Activated naive CD4-positive, alpha-beta T cell treated with anti-CD3 and anti-CD28 coated beads, Interleukin-2, amount 50 U/mL, for 24 hours (primary cell): ENCODE data around the gene SPOCK1.

Experiments
- H3K27ac Mint-ChIP-seq: one replicate; pipeline ENCODE4 v1.8.0; 2021; ENCODE audit warnings: mild to moderate bottlenecking, mixed read lengths
- H3K27me3 Mint-ChIP-seq: one replicate; pipeline ENCODE4 v1.8.0; 2021; ENCODE audit warnings: mixed read lengths
- H3K36me3 Mint-ChIP-seq: one replicate; pipeline ENCODE4 v1.8.0; 2021; ENCODE audit warnings: mixed read lengths
- H3K4me1 Mint-ChIP-seq: one replicate; pipeline ENCODE4 v1.8.0; 2021; ENCODE audit warnings: mixed read lengths
- H3K4me3 Mint-ChIP-seq: one replicate; pipeline ENCODE4 v1.8.0; 2021; ENCODE audit warnings: mild to moderate bottlenecking, mixed read lengths
- H3K9me3 Mint-ChIP-seq: one replicate; pipeline ENCODE4 v1.8.0; 2021; ENCODE audit warnings: mixed read lengths

SPOCK1 gene

DNA sequence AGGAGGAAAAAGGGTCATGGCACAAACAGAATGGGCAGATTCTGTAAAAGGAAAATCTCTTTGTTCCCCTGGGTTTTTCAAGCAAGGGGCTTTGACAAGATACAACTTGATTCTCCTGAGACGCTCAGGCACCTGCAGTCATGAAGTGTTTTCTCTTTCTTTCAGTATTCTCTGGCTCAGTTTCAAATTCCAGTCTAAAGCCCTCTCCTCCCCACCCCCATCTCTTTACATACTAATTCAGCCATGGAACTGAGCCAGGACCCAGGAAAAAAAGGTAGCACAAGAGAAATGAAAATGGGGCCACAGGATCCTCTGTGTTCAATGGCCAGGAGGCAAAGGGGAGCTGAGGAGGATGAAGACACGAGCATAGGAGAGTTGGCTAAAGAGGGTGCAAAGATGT is 408.4 kb downstream of the SPOCK1 start:
- H3K4me3 Mint-ChIP-seq, result no peak overlapping the region
- H3K27ac Mint-ChIP-seq, result no peak overlapping the region
- H3K9me3 Mint-ChIP-seq, result no peaks in the 10 kb centered on the region
- H3K4me1 Mint-ChIP-seq, result no peaks in the 10 kb centered on the region
- no peaks in the 10 kb centered on the region for H3K27me3 Mint-ChIP-seq
- no peaks in the 10 kb centered on the region for H3K36me3 Mint-ChIP-seq

DNA sequence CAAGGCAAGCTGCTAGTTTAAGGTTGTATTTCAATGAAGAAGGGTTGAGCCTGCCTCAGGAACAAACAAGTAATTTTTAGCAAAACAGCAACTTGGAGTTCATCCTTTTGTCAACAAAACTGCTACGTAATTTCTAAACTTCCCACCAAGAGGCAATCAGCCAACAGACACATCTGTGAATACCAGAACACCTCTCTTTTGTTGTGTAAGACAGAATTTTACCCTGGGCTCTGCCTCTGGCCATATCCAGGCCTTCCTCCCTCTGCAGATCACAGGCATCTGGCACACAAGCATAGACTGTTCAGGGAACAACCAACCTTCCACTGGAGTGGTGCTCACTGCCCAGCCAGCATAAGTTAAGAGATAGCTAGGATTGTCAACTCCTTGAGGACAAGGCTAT is 409.0 kb downstream of the SPOCK1 start:
- Mint-ChIP-seq H3K27ac (no peak overlapping the region), H3K4me1 (no peaks in the 10 kb centered on the region), H3K36me3 (no peaks in the 10 kb centered on the region), H3K9me3 (no peaks in the 10 kb centered on the region), H3K4me3 (no peak overlapping the region), H3K27me3 (no peaks in the 10 kb centered on the region)

DNA sequence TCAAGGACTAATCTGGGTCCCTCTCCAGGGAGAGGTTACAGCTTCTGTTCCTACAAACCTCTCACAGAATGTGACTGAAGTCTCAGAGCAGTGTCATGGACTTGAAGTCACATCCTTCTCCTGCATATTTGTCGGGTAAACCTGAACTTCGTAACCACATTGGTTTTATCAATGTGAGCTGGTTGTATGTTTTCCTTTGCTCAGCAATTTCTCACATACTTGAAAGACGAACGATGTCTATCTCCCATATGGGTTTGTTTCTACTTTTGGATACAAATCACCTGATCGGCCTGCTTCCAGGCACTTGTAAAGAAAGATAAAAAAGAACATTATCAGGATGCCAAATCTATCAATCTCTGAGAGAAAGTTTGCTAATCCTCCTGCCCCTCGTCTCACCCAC is 411.0 kb downstream of the SPOCK1 start:
- no peak overlapping the region for H3K4me3 Mint-ChIP-seq
- H3K4me1 Mint-ChIP-seq, result no peaks in the 10 kb centered on the region
- no peak overlapping the region for H3K27ac Mint-ChIP-seq
- no peaks in the 10 kb centered on the region for H3K36me3 Mint-ChIP-seq
- H3K9me3 Mint-ChIP-seq, result no peaks in the 10 kb centered on the region
- no peaks in the 10 kb centered on the region for H3K27me3 Mint-ChIP-seq

DNA sequence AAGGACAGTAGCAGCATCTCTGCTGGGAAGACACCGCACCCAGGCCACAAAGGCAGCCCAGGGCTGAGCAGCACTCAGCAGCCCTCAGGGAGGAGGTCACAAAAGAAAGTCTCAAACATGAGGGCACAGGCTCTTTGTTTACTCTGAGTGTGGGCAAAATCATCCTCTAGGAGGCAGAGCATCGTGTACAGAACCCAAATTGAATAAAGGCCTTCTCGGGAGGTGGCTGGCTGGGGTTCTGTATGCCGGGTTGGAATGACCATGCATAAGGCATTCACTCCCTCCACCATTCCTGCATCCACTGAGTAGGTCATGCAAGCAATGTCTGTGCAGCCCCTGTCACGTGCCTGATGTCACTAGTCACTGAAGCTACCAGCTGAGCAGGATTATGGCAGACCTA is 412.8 kb downstream of the SPOCK1 start:
- H3K36me3 Mint-ChIP-seq, result no peaks in the 10 kb centered on the region
- H3K27me3 Mint-ChIP-seq, result no peaks in the 10 kb centered on the region
- H3K27ac Mint-ChIP-seq, result no peak overlapping the region
- H3K4me3 Mint-ChIP-seq, result no peak overlapping the region
- H3K9me3 Mint-ChIP-seq, result no peaks in the 10 kb centered on the region
- no peaks in the 10 kb centered on the region for H3K4me1 Mint-ChIP-seq

DNA sequence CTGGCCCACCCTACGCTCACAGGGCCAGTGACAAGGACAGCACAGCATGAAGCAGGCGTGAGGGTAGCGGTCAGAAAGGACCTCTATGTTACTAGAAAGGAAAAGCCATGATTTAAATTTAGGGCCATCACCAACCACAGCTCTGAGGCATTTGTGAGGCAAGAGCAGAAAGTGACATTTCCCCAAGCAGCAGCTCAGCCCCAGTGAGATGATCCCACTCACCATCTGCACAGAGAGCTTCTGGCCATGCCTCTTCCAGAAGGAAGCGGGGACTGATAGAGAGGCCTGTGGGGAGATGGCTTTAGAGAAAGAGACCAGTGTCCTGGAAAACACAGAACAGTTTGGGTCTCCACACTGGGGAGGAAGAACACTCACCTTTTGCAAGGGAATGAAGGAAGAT is 413.9 kb downstream of the SPOCK1 start:
- Mint-ChIP-seq H3K27ac (no peak overlapping the region), H3K36me3 (no peaks in the 10 kb centered on the region), H3K27me3 (no peaks in the 10 kb centered on the region), H3K4me1 (no peaks in the 10 kb centered on the region), H3K9me3 (no peaks in the 10 kb centered on the region), H3K4me3 (no peak overlapping the region)

DNA sequence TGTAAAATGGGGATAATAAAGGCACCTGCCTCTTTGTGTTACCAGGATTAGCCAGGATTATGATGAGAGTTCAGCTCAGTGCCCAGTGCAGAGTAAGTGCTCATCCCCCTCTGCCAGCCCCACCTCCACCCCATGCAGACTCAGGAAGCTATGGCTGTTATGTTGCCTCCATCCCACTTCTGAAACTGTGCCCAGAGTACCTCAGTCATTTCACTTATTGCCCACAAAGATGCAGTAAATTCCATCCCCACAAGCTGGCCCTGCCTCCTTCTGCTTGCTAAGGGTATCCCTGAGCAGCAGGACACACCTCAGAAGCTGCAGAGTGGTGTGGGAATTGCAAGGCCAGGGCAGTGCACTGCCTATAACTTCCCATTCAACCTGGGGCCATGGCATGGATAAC is 415.1 kb downstream of the SPOCK1 start:
- Mint-ChIP-seq H3K27me3 (no peaks in the 10 kb centered on the region), H3K27ac (no peak overlapping the region), H3K36me3 (no peaks in the 10 kb centered on the region)

DNA sequence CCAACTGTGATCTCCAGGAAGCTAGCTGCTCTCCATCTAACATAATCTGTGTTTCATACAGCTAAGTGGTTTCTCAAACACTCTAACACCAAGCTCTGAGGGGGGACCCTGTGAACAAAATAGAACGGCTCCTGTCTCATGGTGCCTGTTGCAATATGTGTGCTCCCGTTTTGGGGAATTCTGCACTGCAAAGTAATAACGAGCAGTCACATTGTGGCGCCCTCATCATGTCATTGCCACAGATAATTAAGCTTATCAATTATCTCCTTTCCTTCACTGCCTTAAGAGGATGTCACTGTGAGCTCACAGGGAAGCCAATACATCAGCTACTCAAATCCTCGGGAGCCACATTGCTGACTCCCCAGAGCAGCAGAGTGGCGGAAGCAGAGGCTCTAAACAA is 416.2 kb downstream of the SPOCK1 start:
- Mint-ChIP-seq H3K27me3 (no peaks in the 10 kb centered on the region), H3K4me1 (no peaks in the 10 kb centered on the region), H3K9me3 (no peaks in the 10 kb centered on the region), H3K27ac (no peak overlapping the region), H3K4me3 (no peak overlapping the region), H3K36me3 (no peaks in the 10 kb centered on the region)

More for the DNA sequence above, 415.1 kb downstream of the SPOCK1 start:
- H3K4me1 Mint-ChIP-seq, result no peaks in the 10 kb centered on the region
- H3K4me3 Mint-ChIP-seq, result no peak overlapping the region
- no peaks in the 10 kb centered on the region for H3K9me3 Mint-ChIP-seq

DNA sequence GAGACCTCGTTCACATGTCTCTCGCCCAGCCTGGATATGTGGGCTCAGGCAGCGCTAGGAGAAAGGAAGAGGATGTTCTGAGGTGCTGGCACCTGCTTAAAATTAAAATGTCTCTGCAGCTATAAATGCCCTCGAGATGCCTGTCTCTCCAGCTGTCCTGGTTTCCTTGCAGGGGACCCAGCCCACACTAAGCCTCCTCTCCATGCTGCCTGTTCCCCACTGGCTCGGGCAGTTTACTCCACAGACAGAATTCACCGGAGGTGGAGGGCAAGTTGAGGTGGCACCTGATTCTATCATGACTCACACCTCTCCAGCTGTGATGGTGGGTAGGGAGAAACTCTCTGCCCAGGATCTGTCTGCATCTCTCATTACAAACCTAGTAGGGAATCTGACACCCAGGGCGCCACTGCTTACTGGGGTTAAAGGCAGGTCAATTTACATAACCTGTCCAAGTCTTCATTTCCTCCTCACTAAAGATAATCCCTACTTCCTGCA is 420.9 kb downstream of the SPOCK1 start:
- no peak overlapping the region for H3K27ac Mint-ChIP-seq
- no peaks in the 10 kb centered on the region for H3K4me1 Mint-ChIP-seq
- H3K27me3 Mint-ChIP-seq, result no peaks in the 10 kb centered on the region
- H3K9me3 Mint-ChIP-seq, result no peaks in the 10 kb centered on the region
- no peaks in the 10 kb centered on the region for H3K36me3 Mint-ChIP-seq
- H3K4me3 Mint-ChIP-seq, result no peak overlapping the region

DNA sequence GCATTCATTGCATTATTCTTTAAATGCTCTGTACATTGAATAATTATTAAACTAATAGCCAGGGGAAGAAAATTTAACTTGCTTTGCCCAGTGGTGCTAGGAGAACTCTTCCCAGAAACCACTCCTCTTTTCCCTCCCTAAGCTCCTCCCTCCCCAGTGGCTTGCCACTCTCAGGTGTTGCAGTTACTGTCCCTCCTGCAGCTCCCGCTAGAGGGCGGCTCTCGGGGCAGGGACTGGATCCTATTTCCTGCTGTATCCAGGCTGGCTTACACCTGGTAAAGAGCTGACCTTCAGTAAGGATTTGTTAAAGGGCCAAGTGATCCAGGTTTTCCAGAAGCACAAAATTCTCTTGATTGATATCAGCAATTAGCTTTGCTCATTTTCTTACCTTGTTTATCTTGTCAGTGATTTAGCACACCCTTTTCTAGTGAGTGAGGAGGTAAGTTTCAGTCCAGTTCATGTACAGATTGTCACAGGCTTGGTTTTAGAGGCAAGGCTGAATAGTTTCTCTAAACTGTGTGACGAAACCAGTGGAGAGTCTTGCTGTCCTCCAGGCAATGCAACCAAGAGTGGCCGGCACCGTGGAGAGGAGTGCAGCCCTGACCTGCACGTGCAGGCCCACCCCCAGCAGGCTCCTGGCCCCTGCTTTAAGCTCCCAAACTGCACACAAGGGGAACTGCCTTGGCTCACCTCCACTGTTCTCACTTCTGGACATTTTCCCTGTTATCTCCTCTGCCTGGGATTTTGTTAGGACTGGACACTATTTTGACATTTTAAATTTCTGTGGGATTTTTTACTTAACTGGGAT is 423.8 kb downstream of the SPOCK1 start:
- H3K27ac Mint-ChIP-seq, result no peak overlapping the region
- no peak overlapping the region for H3K4me3 Mint-ChIP-seq
- H3K36me3 Mint-ChIP-seq, result no peaks in the 10 kb centered on the region
- no peaks in the 10 kb centered on the region for H3K4me1 Mint-ChIP-seq
- no peaks in the 10 kb centered on the region for H3K9me3 Mint-ChIP-seq
- peaks cover 3% of the 10 kb centered on the region for H3K27me3 Mint-ChIP-seq

DNA sequence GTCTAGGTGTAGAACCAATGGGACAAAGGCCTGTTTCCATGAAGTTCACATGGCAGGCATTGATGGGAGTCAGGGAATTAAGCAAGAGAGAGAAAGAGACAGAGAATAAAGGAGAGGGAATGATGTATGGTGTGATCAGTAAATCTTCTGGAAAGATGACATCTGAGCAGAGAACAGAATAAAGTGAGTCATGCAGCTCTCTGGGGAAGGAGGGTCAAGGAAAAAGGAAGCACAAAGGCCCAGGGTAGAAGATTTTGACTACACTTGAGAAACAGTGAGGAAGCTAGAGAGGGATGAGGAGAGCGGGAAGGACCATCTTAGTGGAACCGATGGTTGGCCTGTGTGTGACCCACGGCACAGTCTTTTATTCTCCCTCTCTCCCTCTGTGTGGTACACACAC is 425.9 kb downstream of the SPOCK1 start:
- Mint-ChIP-seq H3K4me3 (no peak overlapping the region), H3K9me3 (no peaks in the 10 kb centered on the region), H3K27ac (no peak overlapping the region), H3K4me1 (no peaks in the 10 kb centered on the region), H3K36me3 (no peaks in the 10 kb centered on the region), H3K27me3 (peaks cover 3% of the 10 kb centered on the region)

DNA sequence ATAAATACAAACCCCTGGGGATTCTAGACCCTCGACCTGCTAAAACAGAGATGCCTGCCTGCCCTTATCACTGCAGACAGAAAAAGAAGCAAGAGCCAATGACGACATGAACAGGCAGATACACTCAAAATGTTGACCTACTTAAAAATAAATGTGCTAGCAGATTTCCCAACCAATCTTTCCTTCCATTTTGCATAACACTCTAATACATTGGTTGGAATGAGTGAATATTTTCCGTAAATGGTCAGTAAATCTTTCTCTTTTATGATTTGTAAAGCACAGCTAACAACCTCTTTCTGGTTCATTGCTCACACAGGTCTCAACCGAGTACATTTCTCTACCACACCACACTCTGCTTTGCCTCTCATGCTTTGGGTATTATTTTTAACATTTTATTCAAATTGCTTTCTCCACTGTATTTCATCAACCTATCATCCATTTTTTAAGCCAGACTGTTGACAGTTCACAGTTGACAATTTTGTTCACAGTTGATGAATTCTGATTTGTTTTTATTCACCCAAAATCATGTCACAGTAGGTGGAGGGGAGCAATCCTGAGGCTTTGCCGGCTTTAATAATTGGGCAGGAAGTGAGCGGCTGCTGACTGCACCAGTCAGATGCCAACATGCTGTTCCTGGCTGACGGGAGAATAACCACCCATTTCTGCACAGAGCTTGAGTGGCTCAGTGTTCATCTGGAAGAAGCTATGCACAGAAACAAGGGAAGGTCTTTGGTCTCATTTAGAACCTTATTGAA is 426.6 kb downstream of the SPOCK1 start:
- Mint-ChIP-seq H3K4me1 (no peaks in the 10 kb centered on the region), H3K4me3 (no peak overlapping the region), H3K27ac (no peak overlapping the region)

DNA sequence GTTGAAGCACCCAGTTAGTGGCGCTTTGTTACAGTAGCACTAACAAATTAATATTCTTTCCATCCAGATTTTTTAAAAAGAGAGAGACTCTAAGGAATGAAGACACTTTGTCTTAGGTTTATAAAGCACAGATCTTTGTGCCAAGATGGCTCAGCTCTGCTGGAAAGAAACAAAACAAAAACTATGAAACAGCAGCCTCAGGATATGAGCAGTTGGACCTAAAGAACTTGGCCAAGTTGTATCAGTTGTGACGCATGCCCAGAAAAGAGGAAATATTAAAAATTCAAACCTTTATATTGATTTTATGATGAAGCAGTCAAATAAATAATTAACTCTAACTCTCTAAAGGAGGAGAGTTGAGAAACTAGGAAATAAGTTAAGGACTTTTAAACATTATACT is 427.2 kb downstream of the SPOCK1 start:
- Mint-ChIP-seq H3K9me3 (no peaks in the 10 kb centered on the region), H3K27ac (no peak overlapping the region), H3K36me3 (no peaks in the 10 kb centered on the region), H3K4me3 (no peak overlapping the region), H3K27me3 (peaks cover 3% of the 10 kb centered on the region), H3K4me1 (no peaks in the 10 kb centered on the region)

More for the DNA sequence above, 426.6 kb downstream of the SPOCK1 start:
- Mint-ChIP-seq H3K36me3 (no peaks in the 10 kb centered on the region), H3K27me3 (peaks cover 3% of the 10 kb centered on the region), H3K9me3 (no peaks in the 10 kb centered on the region)

DNA sequence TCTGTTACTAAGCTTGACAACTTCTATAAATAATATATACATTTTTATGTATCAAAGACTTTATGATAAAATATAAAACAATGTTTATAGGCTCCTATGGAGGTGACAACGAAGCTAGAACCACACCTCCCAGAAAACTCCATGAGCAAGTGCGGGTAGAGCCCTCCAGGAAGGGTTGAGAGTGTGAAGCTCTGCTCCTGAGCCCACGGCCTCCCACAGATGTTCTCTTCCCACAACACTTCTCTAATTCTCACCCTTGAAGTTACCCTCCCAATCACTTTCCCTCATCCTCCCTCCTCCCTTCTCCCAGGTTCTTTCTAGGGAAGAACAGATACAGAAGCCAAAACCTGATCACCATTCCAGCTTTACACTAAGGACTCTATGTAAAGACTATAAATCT is 427.6 kb downstream of the SPOCK1 start:
- H3K4me1 Mint-ChIP-seq, result no peaks in the 10 kb centered on the region
- H3K27me3 Mint-ChIP-seq, result peaks cover 3% of the 10 kb centered on the region
- no peak overlapping the region for H3K27ac Mint-ChIP-seq
- H3K4me3 Mint-ChIP-seq, result no peak overlapping the region
- no peaks in the 10 kb centered on the region for H3K36me3 Mint-ChIP-seq
- H3K9me3 Mint-ChIP-seq, result no peaks in the 10 kb centered on the region

DNA sequence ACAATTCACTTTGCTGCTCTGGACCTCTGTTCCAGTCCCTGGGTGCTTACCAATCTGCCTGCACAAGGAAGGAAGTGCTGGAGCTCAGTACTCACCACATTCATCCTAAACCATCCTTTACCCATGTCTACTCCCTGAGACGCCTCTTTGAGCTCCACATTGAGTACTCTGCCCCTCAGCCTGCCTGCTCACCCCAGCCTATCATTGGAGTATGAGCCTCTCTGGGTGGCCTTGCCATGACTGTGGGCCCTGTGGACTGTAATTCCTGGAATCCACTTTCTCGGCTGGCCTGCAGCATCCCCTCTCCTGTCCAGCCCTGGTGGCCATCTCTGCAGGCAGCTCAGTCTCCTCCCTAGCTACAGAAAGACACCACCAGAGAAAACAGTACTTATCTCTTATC is 428.6 kb downstream of the SPOCK1 start:
- no peak overlapping the region for H3K4me3 Mint-ChIP-seq
- H3K4me1 Mint-ChIP-seq, result no peaks in the 10 kb centered on the region
- H3K27ac Mint-ChIP-seq, result no peak overlapping the region
- H3K27me3 Mint-ChIP-seq, result peaks cover 3% of the 10 kb centered on the region
- H3K36me3 Mint-ChIP-seq, result no peaks in the 10 kb centered on the region
- H3K9me3 Mint-ChIP-seq, result no peaks in the 10 kb centered on the region

DNA sequence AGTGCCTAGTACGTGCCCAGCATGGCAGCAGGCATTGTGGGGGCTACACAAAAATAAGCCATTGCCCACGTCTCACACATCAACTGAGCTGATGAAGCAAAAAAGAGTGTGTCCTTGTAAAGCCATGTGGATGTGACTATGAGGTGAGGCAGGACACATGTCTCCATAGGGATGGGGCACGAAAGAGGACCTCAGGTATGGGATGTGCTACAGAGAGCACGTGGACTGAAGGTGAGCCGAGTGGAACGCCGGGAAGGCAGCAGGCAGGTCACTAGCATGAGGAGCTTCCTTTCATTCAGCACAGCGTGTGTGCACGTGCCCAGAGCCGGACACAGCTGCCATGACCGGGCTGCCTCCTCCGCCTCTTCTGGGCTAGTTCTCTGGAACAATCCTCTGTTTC is 429.8 kb downstream of the SPOCK1 start:
- Mint-ChIP-seq H3K9me3 (no peaks in the 10 kb centered on the region), H3K36me3 (no peaks in the 10 kb centered on the region), H3K4me1 (no peaks in the 10 kb centered on the region), H3K4me3 (no peak overlapping the region), H3K27me3 (peaks cover 3% of the 10 kb centered on the region), H3K27ac (no peak overlapping the region)

DNA sequence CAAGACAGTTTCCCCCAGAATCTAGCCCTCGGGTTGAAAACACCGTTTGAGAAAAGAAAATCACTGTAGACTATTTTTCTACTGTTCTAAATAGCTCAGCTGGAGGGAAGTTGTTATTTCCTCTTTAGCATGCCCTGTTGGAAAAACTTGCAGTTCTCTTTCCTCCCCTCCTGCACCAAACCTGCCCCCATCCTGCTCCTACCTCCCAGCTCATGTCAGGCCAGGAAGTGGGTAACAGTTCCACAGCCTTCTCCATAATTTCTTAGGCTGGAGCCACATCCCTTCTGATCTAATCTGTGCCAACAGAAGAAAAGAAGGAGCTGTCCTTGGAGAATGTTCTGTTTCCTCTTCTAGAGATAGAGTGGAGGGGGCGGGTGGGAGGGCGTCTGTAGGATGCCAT is 437.7 kb downstream of the SPOCK1 start:
- Mint-ChIP-seq H3K4me1 (no peaks in the 10 kb centered on the region), H3K36me3 (no peaks in the 10 kb centered on the region), H3K9me3 (no peaks in the 10 kb centered on the region), H3K4me3 (no peak overlapping the region), H3K27me3 (no peaks in the 10 kb centered on the region), H3K27ac (no peak overlapping the region)
